ENCODE results near the gene CAMSAP2.

The CAMSAP2 gene, protein sequence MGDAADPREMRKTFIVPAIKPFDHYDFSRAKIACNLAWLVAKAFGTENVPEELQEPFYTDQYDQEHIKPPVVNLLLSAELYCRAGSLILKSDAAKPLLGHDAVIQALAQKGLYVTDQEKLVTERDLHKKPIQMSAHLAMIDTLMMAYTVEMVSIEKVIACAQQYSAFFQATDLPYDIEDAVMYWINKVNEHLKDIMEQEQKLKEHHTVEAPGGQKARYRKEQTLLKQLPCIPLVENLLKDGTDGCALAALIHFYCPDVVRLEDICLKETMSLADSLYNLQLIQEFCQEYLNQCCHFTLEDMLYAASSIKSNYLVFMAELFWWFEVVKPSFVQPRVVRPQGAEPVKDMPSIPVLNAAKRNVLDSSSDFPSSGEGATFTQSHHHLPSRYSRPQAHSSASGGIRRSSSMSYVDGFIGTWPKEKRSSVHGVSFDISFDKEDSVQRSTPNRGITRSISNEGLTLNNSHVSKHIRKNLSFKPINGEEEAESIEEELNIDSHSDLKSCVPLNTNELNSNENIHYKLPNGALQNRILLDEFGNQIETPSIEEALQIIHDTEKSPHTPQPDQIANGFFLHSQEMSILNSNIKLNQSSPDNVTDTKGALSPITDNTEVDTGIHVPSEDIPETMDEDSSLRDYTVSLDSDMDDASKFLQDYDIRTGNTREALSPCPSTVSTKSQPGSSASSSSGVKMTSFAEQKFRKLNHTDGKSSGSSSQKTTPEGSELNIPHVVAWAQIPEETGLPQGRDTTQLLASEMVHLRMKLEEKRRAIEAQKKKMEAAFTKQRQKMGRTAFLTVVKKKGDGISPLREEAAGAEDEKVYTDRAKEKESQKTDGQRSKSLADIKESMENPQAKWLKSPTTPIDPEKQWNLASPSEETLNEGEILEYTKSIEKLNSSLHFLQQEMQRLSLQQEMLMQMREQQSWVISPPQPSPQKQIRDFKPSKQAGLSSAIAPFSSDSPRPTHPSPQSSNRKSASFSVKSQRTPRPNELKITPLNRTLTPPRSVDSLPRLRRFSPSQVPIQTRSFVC (N-terminal part only)

DNA sequence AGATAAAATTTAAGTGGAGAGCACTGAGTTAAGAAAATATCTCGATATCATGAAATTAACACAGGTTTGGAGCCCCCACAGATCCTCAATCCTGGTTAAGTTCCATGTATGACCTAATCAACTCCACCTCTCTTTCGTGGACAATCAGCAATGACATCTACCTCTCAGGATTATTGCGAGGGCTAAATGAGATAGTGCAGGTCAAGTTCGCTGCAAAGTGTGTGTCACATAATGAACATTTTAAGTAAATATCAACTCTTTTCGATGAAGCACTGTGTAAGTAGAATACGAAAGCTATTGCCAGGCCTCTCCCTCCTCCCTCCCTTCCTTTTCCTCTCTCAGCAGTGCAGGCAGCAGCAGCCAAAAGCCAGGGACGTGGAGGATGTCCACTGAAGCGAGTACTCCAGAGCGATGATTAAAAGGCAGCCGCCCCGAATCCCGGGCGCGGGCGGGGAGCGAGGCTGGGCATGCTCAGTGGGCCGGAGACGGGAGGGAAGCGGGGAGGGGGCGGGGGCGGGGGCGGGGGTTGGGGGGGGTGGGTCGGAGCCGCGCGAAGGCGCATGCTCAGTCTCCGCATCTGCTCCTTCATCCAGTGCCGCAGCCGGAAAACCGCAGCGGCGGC is at the start of gene CAMSAP2:
TSS of gene CAMSAP2 (plus strand) at position 567 of the 622 bp plus-strand sequence. CDS start 935 bp downstream, outside the sequence.
- no peak for FAIRE-seq

DNA sequence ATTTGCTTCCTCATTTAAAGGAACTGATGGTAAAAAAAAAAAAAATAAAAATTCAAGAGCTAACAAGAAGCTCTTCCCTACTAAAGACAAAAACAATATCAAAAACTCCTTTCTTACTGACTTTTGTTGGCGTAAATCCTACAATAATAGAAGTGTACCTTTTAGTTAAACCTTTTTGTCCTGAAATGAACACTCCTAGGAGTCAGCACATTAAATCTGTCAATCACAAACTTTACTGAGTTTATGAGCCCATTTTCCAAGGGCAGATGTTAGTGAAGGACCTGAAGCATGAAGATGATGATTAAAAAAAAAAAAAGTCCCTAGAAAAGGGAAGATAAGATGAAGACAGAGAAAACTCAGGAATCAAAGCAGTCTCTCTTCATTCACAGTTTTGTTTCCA is 46.4 kb upstream of the CAMSAP2 start:
- FAIRE-seq, result no peak

DNA sequence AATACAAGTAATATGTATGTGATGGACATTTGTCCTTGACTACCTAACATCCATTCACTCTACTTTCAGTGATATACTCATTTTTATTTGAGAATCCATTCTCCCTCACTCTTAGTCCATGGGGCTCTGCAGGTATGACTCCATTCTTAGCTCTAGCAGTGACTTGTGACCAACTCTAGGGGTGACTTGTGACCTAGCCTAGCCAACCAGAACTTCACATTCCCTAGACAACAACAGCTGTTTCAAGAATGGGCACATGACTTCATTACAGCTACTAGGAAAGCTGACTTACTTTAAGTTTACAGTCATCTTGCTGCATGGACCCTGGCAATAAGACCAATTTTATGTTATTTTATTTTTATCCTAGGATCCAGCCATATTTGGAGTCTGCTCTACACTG is 45.4 kb upstream of the CAMSAP2 start:
- no peak for FAIRE-seq

DNA sequence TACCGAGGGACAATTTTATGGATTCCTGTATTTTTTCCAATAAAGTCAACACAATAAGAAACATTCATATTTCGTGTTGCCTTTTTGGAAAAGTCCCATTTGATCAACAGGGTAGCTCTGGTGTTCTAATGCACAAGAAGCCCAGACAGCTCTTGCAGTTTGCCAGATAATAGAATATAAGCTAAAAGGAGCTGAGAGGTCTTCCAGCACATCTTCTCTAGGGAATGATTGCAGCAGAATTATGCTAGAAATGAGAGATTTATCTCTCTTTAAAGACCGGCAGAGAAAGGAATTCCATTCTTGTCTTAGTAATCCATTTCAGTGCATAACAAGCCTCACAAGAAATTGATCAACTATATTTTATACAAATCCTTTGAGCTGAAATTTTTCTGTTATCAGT is 44.0 kb upstream of the CAMSAP2 start:
- FAIRE-seq, result no peak

DNA sequence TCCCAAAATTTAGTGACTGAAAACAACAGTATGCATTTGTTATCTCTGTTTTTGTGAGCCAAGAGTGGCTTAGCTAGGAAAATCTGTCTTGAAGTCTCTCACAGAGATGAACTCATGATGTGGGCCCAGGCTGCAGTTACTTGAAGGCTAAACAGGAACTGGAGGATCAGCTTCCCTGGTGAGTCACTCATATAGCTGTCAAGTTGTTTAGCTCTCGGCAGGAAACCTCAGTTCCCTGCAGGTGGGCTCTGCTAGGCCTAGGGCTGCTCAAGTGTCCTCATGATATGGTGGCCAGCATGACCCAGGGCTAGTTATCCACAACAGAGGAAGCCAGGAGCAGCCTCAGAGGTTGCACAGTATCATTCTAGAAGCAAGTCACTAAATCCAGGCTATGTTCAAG is 38.8 kb upstream of the CAMSAP2 start:
- FAIRE-seq, result no peak

DNA sequence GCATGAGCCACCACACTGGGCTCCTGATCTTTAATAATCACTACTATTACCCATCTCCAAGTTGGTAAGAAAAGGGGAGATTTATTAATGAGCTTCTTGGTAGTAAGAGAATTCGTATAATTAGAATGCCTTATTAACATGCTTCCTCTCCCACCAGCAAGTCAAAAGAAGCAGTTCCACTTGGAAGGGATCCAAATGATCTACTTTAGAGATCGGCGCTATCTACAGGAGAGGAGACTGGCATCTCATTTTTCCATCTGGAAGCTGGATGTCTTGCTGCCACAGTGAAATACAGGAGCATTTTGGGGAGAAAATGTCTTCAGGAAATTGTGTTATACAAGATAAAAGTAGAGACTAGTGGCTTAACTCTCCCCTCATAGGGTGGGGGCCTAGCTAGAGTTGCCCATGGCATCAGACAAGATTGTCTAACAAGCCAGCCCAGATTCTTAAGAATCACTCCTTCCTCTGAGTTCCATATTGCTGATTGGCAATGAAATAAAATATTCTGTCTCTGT is 33.6 kb upstream of the CAMSAP2 start:
- FAIRE-seq, result no peak

DNA sequence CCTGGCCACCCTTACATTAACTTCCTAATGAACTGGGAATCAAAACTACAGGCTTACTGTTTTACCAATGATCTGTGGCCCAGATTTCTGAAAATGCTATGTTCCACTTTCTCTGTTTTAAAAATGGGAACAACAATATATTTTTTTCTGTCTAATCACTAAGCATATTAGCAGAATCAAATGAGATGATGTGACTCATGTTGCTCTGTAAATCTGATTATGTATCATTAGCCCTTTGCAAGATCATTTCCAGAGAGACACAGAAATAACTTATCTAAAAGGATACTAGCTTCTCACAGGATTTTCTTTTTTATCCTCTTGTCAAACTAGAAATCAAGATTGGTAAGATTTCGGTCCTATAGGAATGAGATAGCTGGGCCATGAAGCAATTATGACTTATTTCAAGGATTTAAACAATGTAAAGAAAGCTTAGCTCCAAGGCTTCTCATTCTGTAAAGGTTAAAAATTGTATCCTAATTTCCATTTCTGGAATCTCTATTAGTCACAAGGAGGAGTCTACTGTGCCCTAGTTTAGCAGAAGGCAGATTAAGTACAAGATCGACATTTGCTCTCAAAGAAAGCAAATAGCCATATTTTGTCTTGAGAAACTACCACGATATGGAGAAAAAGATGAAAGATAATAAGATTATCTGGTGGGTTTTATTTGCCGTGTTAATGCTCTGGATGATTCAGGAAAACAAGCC is 32.4 kb upstream of the CAMSAP2 start:
- FAIRE-seq, result no peak

DNA sequence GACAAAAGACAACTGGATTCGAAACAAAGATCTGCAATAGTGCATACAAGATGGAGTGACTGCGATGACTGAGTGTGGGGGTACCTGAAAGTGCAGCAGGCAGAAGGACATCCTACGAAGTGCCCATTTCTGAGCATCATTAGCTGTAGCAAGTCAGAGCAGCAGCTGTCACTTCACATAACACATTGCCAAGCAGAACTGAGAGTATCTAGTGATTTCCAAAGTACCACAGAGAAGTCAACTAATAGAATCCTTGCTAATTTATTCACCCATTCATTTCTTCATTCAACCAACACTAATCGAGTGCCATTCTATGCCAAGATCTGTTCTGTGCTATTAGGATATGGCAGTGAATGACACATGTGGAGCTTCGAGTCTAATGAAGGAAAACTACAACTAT is 31.6 kb upstream of the CAMSAP2 start:
- FAIRE-seq, result no peak

DNA sequence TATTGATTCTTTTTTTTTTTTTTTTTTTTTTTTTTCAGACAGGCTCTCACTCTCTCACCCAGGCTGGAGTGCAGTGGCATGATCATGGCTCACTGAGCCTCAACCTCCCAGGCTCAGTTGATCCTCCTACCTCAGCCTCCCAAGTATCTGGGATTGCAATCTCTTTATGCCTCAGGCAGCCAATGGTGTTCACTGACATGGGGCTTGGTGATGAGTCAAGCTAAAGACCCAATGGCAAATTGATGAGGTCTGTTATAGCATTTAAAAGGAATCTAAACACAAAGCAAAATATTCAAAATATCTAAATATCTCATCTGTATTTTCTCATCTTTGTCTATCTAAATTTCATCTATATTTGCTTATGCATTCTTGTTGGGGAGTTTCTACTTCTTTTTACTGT is 30.5 kb upstream of the CAMSAP2 start:
- no peak for FAIRE-seq

DNA sequence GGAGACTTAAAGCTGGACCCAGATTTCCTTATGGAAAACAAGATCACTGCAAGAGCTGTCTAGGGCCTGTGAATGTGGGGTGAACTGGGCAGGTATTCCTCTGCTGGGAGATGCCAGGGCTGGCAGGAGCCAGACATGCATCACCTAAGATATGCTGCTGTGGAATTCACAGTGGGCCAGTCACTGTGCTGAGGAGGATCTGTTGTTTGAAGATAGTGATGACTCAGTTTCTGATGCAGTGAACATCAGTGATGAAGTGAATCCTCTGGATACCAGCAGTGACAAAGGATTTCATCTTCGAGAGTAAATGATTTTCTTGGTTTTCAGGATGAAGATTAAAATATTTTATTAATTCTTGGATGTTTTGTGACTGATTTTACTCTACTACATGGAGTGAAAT is 29.9 kb upstream of the CAMSAP2 start:
- FAIRE-seq, result no peak

DNA sequence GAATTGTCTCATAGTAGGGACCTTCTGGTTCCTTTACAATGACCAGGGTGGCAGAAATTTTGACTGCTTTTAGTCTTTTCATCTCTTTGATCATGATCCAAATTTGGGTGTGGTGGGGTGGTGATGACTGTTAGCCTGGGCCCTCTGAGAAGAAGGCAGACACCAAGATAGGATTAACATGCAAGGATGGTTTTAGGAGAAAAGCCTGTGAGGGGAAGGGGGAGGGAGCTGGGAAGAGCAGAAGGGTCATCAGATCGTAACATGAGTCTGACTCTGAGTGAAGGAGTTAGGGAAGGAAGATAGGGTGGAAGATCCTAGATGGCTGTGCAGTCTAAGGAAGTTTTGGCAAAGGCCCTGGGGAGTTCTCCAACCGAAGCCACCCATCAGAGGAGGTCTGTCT is 28.5 kb upstream of the CAMSAP2 start:
- no peak for FAIRE-seq

DNA sequence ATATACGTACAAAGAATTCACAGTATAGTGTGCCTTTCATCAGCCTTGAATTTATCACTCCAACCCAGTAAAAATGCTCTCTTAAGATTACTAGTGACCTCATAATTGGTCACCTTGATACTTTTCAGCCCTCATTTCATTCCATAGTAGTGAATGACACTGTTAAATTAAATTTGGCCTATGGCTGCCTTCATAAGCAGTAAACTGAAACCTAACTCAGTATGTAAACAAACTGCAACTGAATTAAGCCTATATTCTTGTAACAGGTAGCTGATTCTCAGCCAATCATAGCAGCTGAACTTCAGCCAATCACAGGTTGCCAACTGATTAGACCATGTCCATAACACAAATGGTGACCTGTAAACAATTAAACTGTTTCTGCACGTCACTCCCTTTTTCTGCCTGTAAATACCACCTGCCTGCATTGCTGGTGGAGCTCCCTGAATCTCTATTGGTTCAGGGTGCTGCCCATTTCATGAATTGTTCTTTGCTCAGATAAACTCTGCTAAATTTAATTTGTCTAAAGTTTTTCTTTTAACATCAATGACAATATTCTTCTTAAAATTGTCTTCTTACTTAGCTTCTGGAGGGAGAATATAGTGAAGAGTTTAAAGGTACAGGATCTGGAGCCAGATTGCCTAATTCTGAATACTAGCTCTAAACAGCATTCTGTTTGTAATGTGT is 24.0 kb upstream of the CAMSAP2 start:
- FAIRE-seq, result no peak

DNA sequence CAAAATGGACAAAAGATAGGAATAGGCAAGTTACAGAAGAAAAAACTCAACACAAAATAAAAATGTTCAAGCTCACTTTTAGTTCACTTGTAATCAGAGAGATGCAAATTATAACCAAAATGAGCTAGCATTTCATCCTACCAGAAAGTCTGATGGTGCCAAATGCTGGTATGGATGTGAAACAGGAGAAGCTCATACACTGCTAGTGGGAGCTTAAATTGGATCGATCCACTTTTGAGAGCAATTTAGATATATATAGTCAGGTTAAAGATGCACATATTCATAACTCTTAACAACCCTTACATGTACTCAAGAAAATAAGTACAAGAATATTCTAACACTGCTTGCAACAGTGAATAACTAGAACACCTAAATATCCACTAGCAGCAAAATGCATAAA is 18.5 kb upstream of the CAMSAP2 start:
- no peak for FAIRE-seq

DNA sequence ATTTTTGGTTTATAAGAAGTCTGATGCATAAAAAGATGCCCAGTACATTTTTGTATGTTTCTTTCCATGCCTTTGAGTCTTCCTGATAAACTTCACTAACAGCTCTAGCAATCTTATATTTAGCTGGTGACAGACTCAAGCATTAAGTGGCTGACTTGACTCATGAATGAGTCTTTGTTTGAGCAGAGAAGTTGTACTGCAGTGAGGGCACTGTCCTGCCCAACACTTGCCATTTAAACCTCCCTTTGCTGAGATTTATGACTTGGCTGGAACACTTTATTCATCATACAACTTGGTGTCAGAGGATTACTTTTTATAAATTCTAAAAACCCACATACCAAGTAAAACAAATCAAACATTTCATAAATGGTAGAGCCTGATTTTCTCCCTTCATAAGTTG is 14.6 kb upstream of the CAMSAP2 start:
- no peak for FAIRE-seq

DNA sequence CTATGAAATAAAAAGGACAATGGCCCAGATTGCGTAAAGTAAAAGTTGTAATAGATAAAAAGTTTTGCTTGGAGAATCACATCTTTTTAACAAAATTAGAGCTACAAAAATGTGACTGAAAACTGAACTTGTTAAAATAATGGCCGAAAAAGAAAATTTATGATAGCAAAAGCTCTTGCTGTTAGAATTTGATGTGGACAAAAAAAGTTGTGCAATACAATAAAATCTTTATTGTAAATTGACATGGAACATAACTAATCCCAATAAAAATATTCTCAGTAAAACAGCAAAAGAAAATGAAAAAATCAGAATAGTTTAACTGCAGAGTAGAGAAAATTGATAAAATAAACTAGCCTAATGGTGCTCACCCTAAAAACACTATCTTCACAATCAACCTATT is 11.4 kb upstream of the CAMSAP2 start:
- no peak for FAIRE-seq

DNA sequence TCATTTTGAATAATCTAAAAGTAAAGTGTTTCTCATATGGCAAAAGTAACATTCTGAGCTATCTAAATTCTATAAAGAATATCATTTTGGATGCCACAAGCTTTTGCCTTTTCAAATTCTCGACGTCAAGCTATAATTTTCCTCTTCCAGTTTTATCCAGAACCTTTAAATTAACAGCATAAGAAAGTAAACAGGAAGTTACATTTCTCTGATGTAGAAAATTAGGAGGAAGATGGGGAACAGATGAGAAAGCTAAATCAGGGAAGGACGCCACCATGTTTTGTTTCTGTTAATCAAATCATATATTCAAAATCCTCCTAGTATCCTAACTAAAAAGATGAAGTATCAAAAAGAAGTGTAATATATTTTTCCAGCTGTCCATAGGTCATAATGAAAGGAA is 8.8 kb upstream of the CAMSAP2 start:
- no peak for FAIRE-seq

DNA sequence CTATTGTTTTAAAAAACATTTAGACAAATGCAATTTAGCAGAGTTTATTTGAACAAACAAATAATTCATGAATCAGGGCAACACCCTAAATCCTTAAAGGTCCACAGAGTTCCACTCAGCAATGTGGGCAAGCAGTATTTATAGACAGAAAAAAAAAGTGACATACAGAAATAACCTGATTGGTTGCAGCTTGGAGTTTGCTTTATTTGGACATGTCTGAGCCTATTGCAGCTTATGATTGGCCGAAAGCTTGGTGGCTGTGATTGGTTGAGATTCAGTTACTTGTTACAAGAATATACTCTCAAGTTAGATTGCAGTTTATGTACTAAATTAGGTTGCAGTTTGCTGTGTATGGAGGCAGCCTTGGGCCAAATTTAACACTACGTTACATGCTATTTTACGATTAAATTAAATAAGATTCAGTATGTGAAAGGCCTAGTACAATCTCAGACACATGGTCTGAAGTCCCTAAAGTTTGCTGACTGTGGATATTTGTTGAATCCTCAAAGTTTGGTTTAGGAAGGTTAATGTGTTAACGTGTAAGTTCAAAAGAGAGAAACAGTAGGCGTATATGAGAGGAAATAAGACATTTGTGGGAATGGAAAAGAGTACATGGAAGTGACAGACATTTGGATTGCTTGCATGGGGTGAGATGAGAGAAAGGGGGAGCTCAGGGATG is 6.9 kb upstream of the CAMSAP2 start:
- no peak for FAIRE-seq

DNA sequence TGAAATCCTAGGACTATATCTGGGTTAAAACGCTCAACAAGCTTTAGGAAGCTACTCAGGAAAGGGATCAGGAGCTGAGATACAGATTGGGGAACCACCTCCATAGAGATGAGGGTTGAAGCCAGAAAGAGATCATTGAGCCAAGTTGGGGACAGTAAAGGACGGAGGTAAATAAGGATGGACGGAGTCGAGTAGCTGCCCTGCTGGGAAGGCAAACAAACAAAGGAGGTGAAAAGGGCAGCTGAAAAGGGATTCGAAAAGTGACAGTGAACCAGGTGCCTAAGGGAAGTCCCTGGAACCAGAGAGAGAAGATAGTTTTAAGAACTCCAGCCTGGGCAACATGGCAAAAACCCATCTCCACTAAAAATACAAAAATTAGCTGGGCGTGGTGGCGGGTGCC is 6.3 kb upstream of the CAMSAP2 start:
- no peak for FAIRE-seq

DNA sequence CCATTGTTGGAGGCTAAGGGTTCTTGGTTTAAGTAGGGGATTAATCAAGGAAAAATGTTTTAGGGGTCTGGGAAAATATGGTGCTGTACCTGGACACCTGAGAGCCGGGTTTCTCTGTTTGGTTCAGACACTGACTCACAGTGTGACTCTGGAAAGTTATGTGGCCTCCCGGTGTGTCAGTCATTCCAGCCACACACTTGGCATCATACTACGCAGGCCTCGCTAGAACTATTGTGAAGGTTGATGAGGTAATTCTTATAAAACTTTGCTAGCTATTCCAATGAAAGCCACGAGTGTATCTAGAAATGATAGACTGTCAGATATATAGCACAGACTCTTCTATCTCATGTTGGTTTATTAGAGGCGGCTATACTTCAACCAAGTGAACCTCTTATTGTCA is 4.8 kb upstream of the CAMSAP2 start:
- FAIRE-seq, result no peak

DNA sequence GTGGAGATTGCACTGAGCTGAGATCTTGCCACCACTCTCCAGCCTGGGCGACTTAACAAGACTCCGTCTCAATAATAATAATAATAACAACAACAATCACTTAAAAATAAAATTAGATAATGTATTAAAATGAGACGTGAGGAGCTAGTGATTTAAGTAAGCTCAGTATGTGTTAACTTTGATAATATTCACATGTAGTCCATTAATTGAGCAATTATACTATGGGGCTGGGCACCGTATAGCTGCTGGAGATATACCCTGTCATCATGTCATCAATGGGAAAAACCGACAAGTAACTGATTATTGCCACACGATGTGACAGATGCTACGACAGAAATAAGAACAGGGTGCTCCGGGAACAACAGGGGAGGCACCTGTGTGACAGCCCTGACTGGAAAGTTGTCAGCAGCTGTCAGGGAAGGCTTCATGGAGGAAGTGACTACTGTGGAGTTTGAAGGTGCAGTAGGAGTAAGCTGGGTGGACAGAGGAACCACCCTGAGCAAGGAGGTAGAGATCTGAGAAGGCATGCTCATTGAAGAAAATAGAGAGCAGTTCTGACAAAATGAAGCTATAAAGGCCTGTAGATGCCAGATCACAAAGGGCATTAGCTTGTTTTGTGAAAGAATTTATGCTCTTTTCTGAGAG is 924 bp upstream of the CAMSAP2 start:
- FAIRE-seq, result no peak

Data from A204.1 (cell line).